GM21825 (cell line): ENCODE results near the gene ZDHHC4.

ENCODE experiments used
- ATAC-seq: cut with Tn5 transposase; IDR thresholded peaks from one replicate; pipeline ENCODE4 v1.9.1; 2021; ENCODE audit warnings: mild to moderate bottlenecking, moderate library complexity; ENCODE audit not compliant: unreplicated experiment

The ZDHHC4 gene

GRCh38 chr7:6577369-6578113, at the start of gene ZDHHC4:
TSS of gene ZDHHC4 (plus strand) at chr7:6577454. CDS start at chr7:6580562, 3,108 bp downstream.
- peak; percentile 93 for ATAC-seq

GRCh38 chr7:6528401-6529130, 48.7 kb upstream of the ZDHHC4 start:
- ATAC-seq = no peak

- no peak for ATAC-seq
These were observed 47.6 kb upstream of the ZDHHC4 start for GRCh38 chr7:6529643-6530042.

GRCh38 chr7:6530626-6531491, 46.4 kb upstream of the ZDHHC4 start:
- ATAC-seq = peak; percentile 45

- ATAC-seq = no peak
These were observed 45.6 kb upstream of the ZDHHC4 start for GRCh38 chr7:6531492-6532279.

- ATAC-seq = no peak
These were observed 44.7 kb upstream of the ZDHHC4 start for GRCh38 chr7:6532516-6532915.

GRCh38 chr7:6533893-6534495, 43.3 kb upstream of the ZDHHC4 start:
- ATAC-seq = no peak

- peak; percentile 46 for ATAC-seq
These were observed 40.7 kb upstream of the ZDHHC4 start for GRCh38 chr7:6536262-6537260.

- ATAC-seq = no peak
These were observed 34.9 kb upstream of the ZDHHC4 start for GRCh38 chr7:6542368-6542767.

- no peak for ATAC-seq
These were observed 31.7 kb upstream of the ZDHHC4 start for GRCh38 chr7:6545398-6546126.

GRCh38 chr7:6546498-6547251, 30.6 kb upstream of the ZDHHC4 start:
- ATAC-seq = no peak

- ATAC-seq = no peak
These were observed 29.9 kb upstream of the ZDHHC4 start for GRCh38 chr7:6547400-6547799.

GRCh38 chr7:6551016-6551511, 26.2 kb upstream of the ZDHHC4 start, which contains the start of gene GRID2IP:
TSS of gene GRID2IP (minus strand) at chr7:6551461. CDS start at chr7:6551436, 25 bp downstream.
- no peak for ATAC-seq

GRCh38 chr7:6553448-6554044, 23.7 kb upstream of the ZDHHC4 start:
- no peak for ATAC-seq

- no peak for ATAC-seq
These were observed 22.4 kb upstream of the ZDHHC4 start for GRCh38 chr7:6554848-6555247.

GRCh38 chr7:6556196-6556595, 21.1 kb upstream of the ZDHHC4 start:
- no peak for ATAC-seq

GRCh38 chr7:6558837-6559236, 18.4 kb upstream of the ZDHHC4 start:
- ATAC-seq = no peak
